Activated CD8-positive, alpha-beta T cell treated with anti-CD3 and anti-CD28 coated beads for 36 hours (primary cell): ENCODE measurements around the gene ATP13A5. TPM values are rescaled to one million over a fixed set of nuclear protein-coding genes. Genes with fewer than 3 reads are reported as not detected.

Source experiments
- ATAC-seq: fragments of 200-7000 bp; cut with Tn5 transposase; one replicate; pipeline ENCODE4 v1.10.0; 2021; ENCODE audit warnings: mild to moderate bottlenecking, moderate library complexity
- CTCF ChIA-PET: fragments of 350-600 bp; sonication (Branson Sonifier 250); formaldehyde crosslinking; loops from one replicate; lab custom pipeline; 2021; ENCODE audit warnings: antibody characterized with exemption; lab: Charles Lee
- POLR2A ChIA-PET: fragments of 350-600 bp; sonication (Branson Sonifier 250); formaldehyde crosslinking; loops from one replicate; lab custom pipeline; 2021; ENCODE audit warnings: antibody characterized with exemption; lab: Charles Lee
- DNase-seq: peaks from one replicate; pipeline ENCODE4 v3.0.0-alpha.2; 2020
- H3K27ac Mint-ChIP-seq: one replicate; pipeline ENCODE4 v1.8.0; 2021; ENCODE audit warnings: mild to moderate bottlenecking, mixed read lengths
- H3K27me3 Mint-ChIP-seq: one replicate; pipeline ENCODE4 v1.8.0; 2021; ENCODE audit warnings: mixed read lengths
- H3K36me3 Mint-ChIP-seq: one replicate; pipeline ENCODE4 v1.8.0; 2021; ENCODE audit warnings: low read depth, mixed read lengths
- H3K4me1 Mint-ChIP-seq: one replicate; pipeline ENCODE4 v1.8.0; 2021; ENCODE audit warnings: low read depth, mixed read lengths
- H3K4me3 Mint-ChIP-seq: one replicate; pipeline ENCODE4 v1.8.0; 2021; ENCODE audit warnings: mild to moderate bottlenecking, moderate library complexity, mixed read lengths
- H3K9me3 Mint-ChIP-seq: one replicate; pipeline ENCODE4 v1.8.0; 2021; ENCODE audit warnings: mixed read lengths
- intact Hi-C: fragments of 100-400 bp; cut with micrococcal nuclease; formaldehyde crosslinking; loops from one replicate; pipeline ENCODE4 v1.10.0; 2022
- total RNA-seq, 2 experiments: library from RNA; stranded (reverse); gene quantifications; one replicate each; pipeline ENCODE4 v1.2.3, GENCODE V29; 2021
- TF ChIP-seq, protein P1 (sequence below): fragments of 200-600 bp; IDR thresholded peaks from one replicate; pipeline ENCODE4 v1.8.0; 2022; ENCODE audit warnings: antibody characterized with exemption, mild to moderate bottlenecking

ATP13A5 gene
- total RNA-seq, 2 experiments from 2014 or later, result not detected

DNA sequence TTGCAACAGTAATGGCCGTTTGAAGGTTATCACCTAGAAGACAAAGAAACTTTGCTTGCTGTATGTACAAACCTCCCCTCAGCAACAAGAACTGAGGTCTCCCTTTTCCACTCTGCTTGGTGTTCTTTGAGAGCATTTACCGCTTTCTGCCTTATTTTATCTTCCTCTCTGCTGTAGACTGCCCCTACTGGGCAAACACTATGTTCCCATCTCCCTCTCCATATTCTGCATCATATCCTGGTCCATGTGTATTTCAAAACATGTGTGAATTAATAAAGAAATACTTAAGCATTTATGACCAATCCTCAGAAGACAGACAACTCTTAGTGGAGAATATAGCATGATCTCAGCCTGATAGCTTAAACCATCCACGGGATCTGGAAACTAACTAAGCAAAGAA is 64.4 kb downstream of the ATP13A5 start:
- POLR2A ChIA-PET, result interaction anchor here (0.6 kb wide), 1 partner anchor 397 kb away, joined by 3 read pairs; no protein-coding TSS in a partner anchor
- Mint-ChIP-seq H3K27me3 (peaks cover 4% of the 10 kb centered on the region), H3K4me3 (no peak overlapping the region), H3K4me1 (no peaks in the 10 kb centered on the region), H3K36me3 (no peaks in the 10 kb centered on the region), H3K9me3 (no peaks in the 10 kb centered on the region), H3K27ac (no peak overlapping the region)
- ATAC-seq (no peak), DNase-seq (no peak)
- CTCF ChIA-PET, result interaction anchor here (1.0 kb wide), 1 partner anchor 378 kb away, joined by 3 read pairs; no protein-coding TSS in a partner anchor
- intact Hi-C loops, result no loop called here
- TF ChIP-seq, protein P1, sequence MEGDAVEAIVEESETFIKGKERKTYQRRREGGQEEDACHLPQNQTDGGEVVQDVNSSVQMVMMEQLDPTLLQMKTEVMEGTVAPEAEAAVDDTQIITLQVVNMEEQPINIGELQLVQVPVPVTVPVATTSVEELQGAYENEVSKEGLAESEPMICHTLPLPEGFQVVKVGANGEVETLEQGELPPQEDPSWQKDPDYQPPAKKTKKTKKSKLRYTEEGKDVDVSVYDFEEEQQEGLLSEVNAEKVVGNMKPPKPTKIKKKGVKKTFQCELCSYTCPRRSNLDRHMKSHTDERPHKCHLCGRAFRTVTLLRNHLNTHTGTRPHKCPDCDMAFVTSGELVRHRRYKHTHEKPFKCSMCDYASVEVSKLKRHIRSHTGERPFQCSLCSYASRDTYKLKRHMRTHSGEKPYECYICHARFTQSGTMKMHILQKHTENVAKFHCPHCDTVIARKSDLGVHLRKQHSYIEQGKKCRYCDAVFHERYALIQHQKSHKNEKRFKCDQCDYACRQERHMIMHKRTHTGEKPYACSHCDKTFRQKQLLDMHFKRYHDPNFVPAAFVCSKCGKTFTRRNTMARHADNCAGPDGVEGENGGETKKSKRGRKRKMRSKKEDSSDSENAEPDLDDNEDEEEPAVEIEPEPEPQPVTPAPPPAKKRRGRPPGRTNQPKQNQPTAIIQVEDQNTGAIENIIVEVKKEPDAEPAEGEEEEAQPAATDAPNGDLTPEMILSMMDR, result no peak

DNA sequence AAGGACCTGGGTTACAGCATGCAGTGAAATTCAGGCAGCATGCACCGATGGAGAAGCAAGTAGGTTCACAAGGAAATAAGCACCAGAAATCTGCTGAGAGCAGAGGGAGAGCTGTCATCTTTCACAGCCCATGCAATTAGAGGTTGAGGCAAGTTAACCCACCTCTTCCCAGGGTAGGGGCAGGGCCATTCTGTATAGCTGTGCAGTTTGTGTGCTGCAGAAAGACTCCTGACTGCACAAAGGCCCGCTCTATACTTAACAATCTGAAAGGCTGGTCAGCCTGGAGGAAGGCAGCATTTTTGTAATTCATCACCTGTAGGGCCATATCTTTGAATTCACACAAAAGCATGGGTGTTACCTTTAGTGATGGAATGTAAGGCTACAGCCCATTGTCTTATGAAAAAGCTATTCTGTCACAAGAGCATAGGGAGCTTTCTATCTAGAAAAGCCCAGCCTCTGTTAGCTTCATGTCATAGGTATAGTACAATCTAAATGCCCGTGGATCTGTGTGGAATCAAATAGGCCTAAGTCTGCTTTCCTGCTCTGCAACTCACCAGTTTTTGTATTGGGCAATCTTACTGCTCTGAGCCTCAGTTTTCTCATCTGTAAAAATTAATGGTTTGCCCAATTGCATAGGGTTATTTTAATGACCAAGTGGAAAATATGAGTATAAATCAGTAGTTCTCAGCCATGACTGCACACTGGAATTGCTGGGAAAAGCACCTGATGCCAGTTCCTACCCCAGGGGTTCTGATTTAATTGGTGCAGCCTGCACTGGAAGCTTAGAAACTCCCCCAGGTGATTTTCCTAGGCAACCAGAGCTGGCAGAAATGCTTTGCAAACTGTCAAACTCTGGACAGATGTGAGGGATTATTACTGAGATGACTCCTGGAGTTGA is 65.2 kb downstream of the ATP13A5 start:
- TF ChIP-seq, protein P1, result no peak
- Mint-ChIP-seq H3K27me3 (peaks cover 4% of the 10 kb centered on the region), H3K36me3 (no peaks in the 10 kb centered on the region), H3K27ac (no peak overlapping the region), H3K4me3 (no peak overlapping the region), H3K4me1 (no peaks in the 10 kb centered on the region), H3K9me3 (no peaks in the 10 kb centered on the region)
- no peak for DNase-seq
- ATAC-seq, result no peak
- ChIA-PET POLR2A (interaction anchor here (0.6 kb wide), 1 partner anchor 28 kb away, joined by 3 read pairs; no protein-coding TSS in a partner anchor), CTCF (no interaction called here)
- intact Hi-C loops, result no loop called here

DNA sequence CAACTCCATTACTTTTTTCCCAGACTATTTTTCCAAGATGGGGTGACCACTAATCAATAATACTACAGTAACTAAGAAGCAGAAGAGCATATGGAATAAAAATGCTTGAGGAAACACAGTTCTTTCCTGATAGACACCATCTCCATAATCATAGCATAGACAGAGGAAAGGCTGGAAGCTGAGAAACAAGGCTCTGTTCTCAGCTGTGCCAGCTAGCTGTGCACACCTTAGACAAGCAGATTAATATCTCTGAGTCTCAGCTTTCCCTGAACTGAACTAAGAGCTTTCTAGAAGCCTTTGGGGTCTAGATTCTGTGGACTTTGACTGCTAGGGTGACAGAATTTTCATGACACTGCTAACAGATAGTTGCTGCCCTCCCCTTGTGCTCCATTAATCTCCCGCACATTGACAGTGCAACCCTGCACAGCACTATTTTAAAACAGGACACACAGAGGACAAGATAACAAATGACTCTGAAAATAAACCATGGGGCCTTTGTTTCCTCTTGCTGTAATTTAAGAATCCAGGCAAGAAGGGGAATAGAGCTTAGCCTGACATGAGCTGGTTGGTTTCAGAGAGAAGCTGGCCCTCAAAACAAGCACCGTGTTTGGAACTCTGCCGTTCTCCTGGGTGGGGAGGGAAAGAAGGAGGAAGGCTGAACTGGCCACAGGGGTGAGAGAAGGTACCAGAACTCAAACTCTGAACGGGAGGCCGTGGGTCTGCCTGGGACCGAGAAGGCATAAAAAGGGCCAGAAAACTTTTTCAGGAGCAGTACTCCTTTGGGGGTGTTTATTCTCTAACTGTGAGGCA is 67.4 kb downstream of the ATP13A5 start:
- no peak overlapping the region for H3K4me3 Mint-ChIP-seq
- DNase-seq (no peak), ATAC-seq (no peak)
- H3K27me3 Mint-ChIP-seq, result peaks cover 4% of the 10 kb centered on the region
- TF ChIP-seq, protein P1, result no peak
- POLR2A ChIA-PET, result no interaction called here
- no peaks in the 10 kb centered on the region for H3K4me1 Mint-ChIP-seq
- intact Hi-C loops, result no loop called here
- H3K9me3 Mint-ChIP-seq, result no peaks in the 10 kb centered on the region
- no peak overlapping the region for H3K27ac Mint-ChIP-seq
- no peaks in the 10 kb centered on the region for H3K36me3 Mint-ChIP-seq
- CTCF ChIA-PET, result no interaction called here

DNA sequence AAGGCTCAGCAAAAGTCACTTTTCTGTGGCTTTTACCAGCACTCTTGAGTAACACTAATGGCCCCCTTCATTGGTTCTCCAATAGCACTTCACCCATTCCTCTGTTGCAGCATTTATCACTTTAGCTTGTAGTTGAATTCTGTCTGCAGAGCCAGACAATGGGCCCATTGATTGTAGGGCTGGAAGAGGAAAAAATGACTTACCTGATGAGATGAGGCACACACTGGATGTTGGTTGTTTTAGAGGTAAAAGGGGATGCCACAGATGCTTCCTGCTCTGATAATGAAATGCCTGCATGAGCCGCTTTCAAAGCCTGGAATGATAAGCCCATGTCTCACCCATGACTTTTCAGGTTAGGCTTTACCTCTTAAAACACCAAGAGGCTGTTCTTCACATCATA is 73.2 kb downstream of the ATP13A5 start:
- no peak for DNase-seq
- POLR2A ChIA-PET, result no interaction called here

More for the DNA sequence above, 73.2 kb downstream of the ATP13A5 start:
- CTCF ChIA-PET, result no interaction called here
- H3K27me3 Mint-ChIP-seq, result peaks cover 8% of the 10 kb centered on the region
- ATAC-seq, result no peak
- intact Hi-C loops, result no loop called here
- no peaks in the 10 kb centered on the region for H3K9me3 Mint-ChIP-seq
- H3K27ac Mint-ChIP-seq, result no peak overlapping the region
- TF ChIP-seq, protein P1, result no peak
- H3K4me3 Mint-ChIP-seq, result no peak overlapping the region
- H3K36me3 Mint-ChIP-seq, result no peaks in the 10 kb centered on the region
- no peaks in the 10 kb centered on the region for H3K4me1 Mint-ChIP-seq
